Osteoblast (primary cell): ENCODE results near the gene OR6C74. TPM values are rescaled to one million over a fixed set of nuclear protein-coding genes. Genes with fewer than 3 reads are reported as not detected.

ENCODE experiments used
- DNase-seq: peaks from one replicate; pipeline ENCODE4 v3.0.0; 2011; ENCODE audit warnings: low spot score, mixed read lengths; ENCODE audit not compliant: insufficient read length; ENCODE audit errors: missing footprints
- H2AFZ ChIP-seq: 2 replicates; pipeline ENCODE4 v1.6.0; 2011; ENCODE audit warnings: mild to moderate bottlenecking, low read length
- H3K27ac ChIP-seq: 2 replicates; pipeline ENCODE4 v1.5.1; 2011; ENCODE audit warnings: mild to moderate bottlenecking, low read depth, low read length, moderate library complexity
- H3K27me3 ChIP-seq: 2 replicates; pipeline ENCODE4 v1.6.0; 2012; ENCODE audit warnings: mild to moderate bottlenecking, control low read depth, inconsistent platforms, low read length, moderate library complexity; ENCODE audit not compliant: insufficient read depth
- H3K36me3 ChIP-seq: 2 replicates; pipeline ENCODE4 v1.5.1; 2011; ENCODE audit warnings: mild to moderate bottlenecking, low read length, control low read depth, moderate library complexity; ENCODE audit not compliant: insufficient read depth
- H3K4me1 ChIP-seq: 2 replicates; pipeline ENCODE4 v1.5.1; 2011; ENCODE audit warnings: mild to moderate bottlenecking, low read length, control low read depth, moderate library complexity; ENCODE audit not compliant: insufficient read depth
- H3K4me2 ChIP-seq: 2 replicates; pipeline ENCODE4 v1.6.0; 2011; ENCODE audit warnings: mild to moderate bottlenecking, low read length; ENCODE audit not compliant: insufficient read depth
- H3K4me3 ChIP-seq: fragments of 200-600 bp; sonication (generic); 3 replicates; pipeline ENCODE4 v1.5.1; 2012; ENCODE audit warnings: mild to moderate bottlenecking, low read length, inconsistent platforms; ENCODE audit not compliant: insufficient read depth
- H3K79me2 ChIP-seq: 2 replicates; pipeline ENCODE4 v1.6.0; 2012; ENCODE audit warnings: mild to moderate bottlenecking, low read length, control low read depth, inconsistent platforms; ENCODE audit not compliant: insufficient read depth
- H3K9me3 ChIP-seq: 2 replicates; pipeline ENCODE4 v1.5.1; 2011; ENCODE audit warnings: low read depth, low read length, control low read depth
- H4K20me1 ChIP-seq: 2 replicates; pipeline ENCODE4 v1.6.0; 2012; ENCODE audit warnings: mild to moderate bottlenecking, low read length, control low read depth; ENCODE audit not compliant: insufficient read depth
- total RNA-seq: library from RNA; depleted of rRNA; stranded (reverse); fragments of >200 nt; gene quantifications from 2 replicates; pipeline ENCODE4 v1.2.3, GENCODE V29; 2012
- TF ChIP-seq, protein P1 (sequence below): IDR thresholded peaks from 2 replicates; pipeline ENCODE4 v1.5.1; 2011; ENCODE audit warnings: mild to moderate bottlenecking, low read depth, low read length, moderate library complexity; ENCODE audit errors: extremely low read depth

Gene OR6C74
- total RNA-seq, 1 donor: not detected

DNA sequence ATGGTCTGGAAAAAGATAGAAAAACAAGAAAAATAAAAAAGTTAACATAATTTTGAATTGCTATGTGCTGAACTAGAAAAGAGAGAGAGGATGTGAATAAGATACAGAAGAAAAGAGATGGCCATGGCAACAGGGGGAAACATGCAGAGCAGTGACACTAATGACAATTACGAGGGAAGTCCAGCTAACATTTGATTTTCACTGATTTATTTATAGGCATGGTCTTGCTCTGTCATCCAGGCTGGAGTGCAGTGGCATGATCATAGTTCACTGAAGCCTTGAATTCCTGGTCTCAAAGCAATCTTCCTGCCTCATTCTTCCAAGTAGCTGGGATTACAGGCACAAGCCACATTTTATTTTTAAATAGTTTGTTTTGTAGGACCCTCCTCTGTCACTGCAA lies 1.8 kb downstream of the OR6C74 start:
- Histone ChIP-seq H3K27ac (no peak overlapping the region), H3K4me3 (no peak overlapping the region), H3K4me1 (no peaks in the 10 kb centered on the region), H3K27me3 (no peaks in the 10 kb centered on the region), H2AFZ (no peak overlapping the region), H3K36me3 (no peaks in the 10 kb centered on the region), H3K9me3 (no peaks in the 10 kb centered on the region), H3K4me2 (no peak overlapping the region), H3K79me2 (no peaks in the 10 kb centered on the region), H4K20me1 (no peaks in the 10 kb centered on the region)
- DNase-seq: no peak
- TF ChIP-seq, protein P1, sequence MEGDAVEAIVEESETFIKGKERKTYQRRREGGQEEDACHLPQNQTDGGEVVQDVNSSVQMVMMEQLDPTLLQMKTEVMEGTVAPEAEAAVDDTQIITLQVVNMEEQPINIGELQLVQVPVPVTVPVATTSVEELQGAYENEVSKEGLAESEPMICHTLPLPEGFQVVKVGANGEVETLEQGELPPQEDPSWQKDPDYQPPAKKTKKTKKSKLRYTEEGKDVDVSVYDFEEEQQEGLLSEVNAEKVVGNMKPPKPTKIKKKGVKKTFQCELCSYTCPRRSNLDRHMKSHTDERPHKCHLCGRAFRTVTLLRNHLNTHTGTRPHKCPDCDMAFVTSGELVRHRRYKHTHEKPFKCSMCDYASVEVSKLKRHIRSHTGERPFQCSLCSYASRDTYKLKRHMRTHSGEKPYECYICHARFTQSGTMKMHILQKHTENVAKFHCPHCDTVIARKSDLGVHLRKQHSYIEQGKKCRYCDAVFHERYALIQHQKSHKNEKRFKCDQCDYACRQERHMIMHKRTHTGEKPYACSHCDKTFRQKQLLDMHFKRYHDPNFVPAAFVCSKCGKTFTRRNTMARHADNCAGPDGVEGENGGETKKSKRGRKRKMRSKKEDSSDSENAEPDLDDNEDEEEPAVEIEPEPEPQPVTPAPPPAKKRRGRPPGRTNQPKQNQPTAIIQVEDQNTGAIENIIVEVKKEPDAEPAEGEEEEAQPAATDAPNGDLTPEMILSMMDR: no peak

DNA sequence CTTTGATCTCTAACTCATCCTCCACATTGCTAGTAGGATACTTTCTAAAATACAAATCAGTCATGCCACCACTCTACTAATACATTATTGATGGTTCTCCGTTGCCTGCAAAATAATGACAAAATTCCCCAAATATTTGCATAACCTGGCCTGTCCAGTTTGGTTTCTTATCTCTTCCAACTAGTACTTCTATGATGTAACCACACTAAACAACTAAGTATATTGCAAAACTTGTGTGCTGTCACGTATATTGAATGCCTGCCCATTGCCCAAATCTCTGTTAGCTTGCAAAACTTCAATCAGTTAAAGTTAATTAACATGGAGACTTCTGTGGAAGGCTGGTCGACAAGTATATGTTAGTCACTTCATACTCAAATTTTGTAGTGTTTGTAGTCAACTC lies 6.5 kb downstream of the OR6C74 start:
- TF ChIP-seq, protein P1: no peak
- no peaks in the 10 kb centered on the region for H4K20me1 ChIP-seq
- no peak overlapping the region for H3K27ac ChIP-seq
- H3K4me1 ChIP-seq: no peaks in the 10 kb centered on the region
- no peaks in the 10 kb centered on the region for H3K79me2 ChIP-seq
- H3K36me3 ChIP-seq: no peaks in the 10 kb centered on the region
- no peak overlapping the region for H3K4me2 ChIP-seq
- H3K27me3 ChIP-seq: no peaks in the 10 kb centered on the region
- H2AFZ ChIP-seq: no peak overlapping the region
- no peak for DNase-seq
- no peaks in the 10 kb centered on the region for H3K9me3 ChIP-seq
- H3K4me3 ChIP-seq: no peak overlapping the region

DNA sequence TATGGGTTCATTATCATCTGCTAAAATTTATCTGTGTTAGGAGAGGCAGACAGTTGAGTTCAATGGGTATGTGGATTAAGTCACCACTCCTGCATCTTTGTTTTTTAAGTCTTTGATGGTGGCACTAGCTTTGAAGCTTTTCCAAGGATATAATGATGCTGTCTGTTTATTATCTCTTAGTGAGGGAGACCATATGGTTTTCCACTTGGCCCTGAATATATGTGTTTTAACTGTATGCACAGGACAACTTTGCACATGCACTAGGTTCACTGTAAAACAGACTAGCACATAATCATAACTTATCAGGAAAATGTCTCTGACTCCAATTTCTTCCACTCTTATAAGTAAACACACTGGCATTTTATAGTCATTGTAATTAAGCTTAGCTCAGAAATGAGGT lies 8.9 kb downstream of the OR6C74 start:
- Histone ChIP-seq H2AFZ (no peak overlapping the region), H3K27ac (no peak overlapping the region), H4K20me1 (no peaks in the 10 kb centered on the region), H3K79me2 (no peaks in the 10 kb centered on the region), H3K4me1 (no peaks in the 10 kb centered on the region), H3K4me2 (no peak overlapping the region), H3K4me3 (no peak overlapping the region), H3K27me3 (no peaks in the 10 kb centered on the region), H3K36me3 (no peaks in the 10 kb centered on the region), H3K9me3 (no peaks in the 10 kb centered on the region)
- TF ChIP-seq, protein P1: no peak
- DNase-seq: no peak

DNA sequence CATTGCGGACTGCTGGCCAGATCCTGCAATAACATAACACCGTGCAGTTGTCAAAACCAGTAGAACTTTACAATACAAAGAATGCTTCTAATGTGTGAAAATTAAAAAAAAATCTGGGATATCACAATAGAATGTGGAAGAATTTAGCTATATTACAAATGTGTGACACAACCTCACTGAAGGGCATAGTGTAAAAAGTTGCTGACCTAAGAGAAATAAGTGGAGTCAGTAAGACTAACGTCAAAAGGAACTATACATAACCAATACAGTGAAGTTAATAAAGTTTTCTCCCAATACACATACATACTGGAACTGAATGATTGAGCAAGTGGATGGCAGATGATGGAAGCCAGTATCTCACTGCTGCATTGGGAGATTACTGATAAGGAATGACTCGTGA lies 12.4 kb downstream of the OR6C74 start:
- H3K27ac ChIP-seq: no peak overlapping the region
- no peaks in the 10 kb centered on the region for H3K79me2 ChIP-seq
- no peaks in the 10 kb centered on the region for H3K36me3 ChIP-seq
- H3K9me3 ChIP-seq: no peaks in the 10 kb centered on the region
- TF ChIP-seq, protein P1: no peak
- no peak overlapping the region for H3K4me3 ChIP-seq
- H3K27me3 ChIP-seq: no peaks in the 10 kb centered on the region
- no peak overlapping the region for H3K4me2 ChIP-seq
- H2AFZ ChIP-seq: no peak overlapping the region
- no peak for DNase-seq
- no peaks in the 10 kb centered on the region for H3K4me1 ChIP-seq
- no peaks in the 10 kb centered on the region for H4K20me1 ChIP-seq
